ENCODE results near the gene TAX1BP3.
"Not testable (repeated sequence)": the region's sequence is repeated elsewhere in the genome, so short reads cannot be mapped to it uniquely, and the experiment has no call there.

TAX1BP3 gene

DNA sequence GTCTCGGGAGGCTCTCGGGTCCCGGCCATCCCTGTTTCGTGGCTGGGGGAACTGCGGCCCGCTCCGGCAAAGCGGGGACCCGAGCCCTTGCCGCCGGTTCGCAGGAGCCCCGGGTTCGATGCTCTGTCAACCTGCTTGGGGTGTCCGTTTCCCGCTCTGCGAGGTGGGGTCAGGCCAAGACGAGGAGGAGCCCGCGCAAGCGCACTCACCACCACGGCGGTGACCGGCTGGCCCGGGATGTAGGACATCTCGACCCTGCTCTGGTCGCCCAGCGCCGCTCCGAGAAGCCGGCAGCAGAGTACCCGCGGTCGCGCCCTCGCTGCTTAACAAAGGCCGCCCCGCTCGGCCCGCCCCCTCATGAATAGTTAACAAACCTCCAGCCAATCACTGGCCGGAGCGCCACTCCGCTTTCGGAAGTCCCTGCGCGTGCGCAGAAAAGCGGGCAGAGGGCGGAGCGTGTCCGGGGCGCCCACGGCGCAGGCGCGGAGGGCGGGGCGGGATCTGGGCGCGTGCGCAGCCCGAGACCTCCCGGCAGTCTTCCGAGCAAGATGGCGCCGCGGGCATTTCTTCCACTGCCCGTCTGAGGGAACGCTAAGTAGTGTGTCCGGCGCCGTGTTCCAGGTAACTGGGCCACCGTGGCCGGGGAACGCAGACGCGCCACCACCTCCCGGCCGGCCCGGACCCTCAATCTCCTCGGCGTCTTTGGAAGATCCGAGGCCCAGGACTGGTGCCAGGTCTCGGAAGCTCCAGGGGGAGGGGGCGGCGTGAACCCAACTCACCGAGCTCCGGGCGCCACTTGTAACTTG lies at the start of gene TAX1BP3, which contains the start of gene EMC6:
Gene TAX1BP3 (minus strand): TSS at position 300 of the 806 bp plus-strand sequence. CDS start 52 bp downstream, at position 248.
Gene EMC6 (plus strand): TSS at position 534 of the 806 bp plus-strand sequence. CDS start 335 bp downstream, outside the sequence.
- Mint-ChIP-seq H3K4me3 (peak within 1 kb of the TSS; percentile 96), H3K27me3 (no peaks in the 10 kb centered on the region), H3K4me1 (ENCODE audit: low read depth) (peaks cover 24% of the 10 kb centered on the region), H3K36me3 (peaks cover 2% of the 10 kb centered on the region), H3K9me3 (ENCODE audit: low read depth) (no peaks in the 10 kb centered on the region), H3K27ac (peak within 1 kb of the TSS; percentile 93)

DNA sequence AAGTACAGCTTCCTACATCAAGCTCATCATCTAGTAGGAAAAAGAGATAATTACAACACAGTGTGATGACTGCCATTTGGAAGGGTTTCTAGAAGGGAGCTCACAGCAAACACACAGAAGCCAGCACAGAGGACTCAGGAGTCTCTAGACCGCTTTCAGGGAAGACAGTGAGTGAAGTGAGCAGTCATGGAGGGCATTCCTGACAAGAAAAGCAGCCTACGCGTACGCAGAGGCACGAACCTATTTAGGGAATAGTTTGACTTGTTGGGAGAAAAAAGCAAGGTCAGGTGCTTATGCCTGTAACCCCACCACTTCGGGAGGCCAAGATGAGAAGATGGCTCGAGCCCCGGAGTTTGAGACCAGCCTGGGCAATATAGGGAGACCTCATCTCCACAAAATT lies 46.9 kb upstream of the TAX1BP3 start:
- Mint-ChIP-seq H3K9me3 (ENCODE audit: low read depth) (no peaks in the 10 kb centered on the region), H3K4me1 (ENCODE audit: low read depth) (peaks cover 48% of the 10 kb centered on the region), H3K27me3 (no peaks in the 10 kb centered on the region), H3K36me3 (peaks cover 25% of the 10 kb centered on the region), H3K27ac (no peak overlapping the region), H3K4me3 (no peak overlapping the region)

- H3K27ac Mint-ChIP-seq = peak overlapping the region; percentile 76
- no peaks in the 10 kb centered on the region for H3K9me3 Mint-ChIP-seq (ENCODE audit: low read depth)
- H3K36me3 Mint-ChIP-seq = peaks cover 20% of the 10 kb centered on the region
- H3K4me3 Mint-ChIP-seq = peak overlapping the region; percentile 32
- H3K4me1 Mint-ChIP-seq (ENCODE audit: low read depth) = peaks cover 46% of the 10 kb centered on the region
- no peaks in the 10 kb centered on the region for H3K27me3 Mint-ChIP-seq
Observed at GRCh38 chr17:3712811-3713463, 44.6 kb upstream of the TAX1BP3 start.

DNA sequence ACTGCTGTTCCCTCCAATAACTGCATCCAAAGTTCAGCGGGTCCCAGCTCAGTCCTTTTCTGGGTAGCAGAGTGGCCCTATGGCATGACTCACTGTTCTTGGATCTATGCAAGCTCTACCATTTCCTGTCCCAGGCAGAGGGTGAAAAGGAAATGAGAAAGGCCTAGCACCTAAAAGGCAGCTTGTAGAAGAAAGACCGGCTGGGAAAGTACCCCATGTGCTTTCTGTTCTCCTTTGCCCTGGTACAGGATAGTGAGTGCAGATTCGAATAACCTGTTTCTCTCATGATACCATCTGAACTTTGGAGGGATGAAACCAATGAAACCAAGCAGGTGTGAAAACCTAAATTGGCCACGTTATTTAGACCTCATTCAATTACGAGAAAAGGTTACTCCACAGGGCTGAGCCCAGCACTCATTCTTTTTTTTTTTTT lies 42.6 kb upstream of the TAX1BP3 start:
- Mint-ChIP-seq H3K9me3 (ENCODE audit: low read depth) (no peaks in the 10 kb centered on the region), H3K36me3 (peaks cover 14% of the 10 kb centered on the region), H3K27ac (peak overlapping the region; percentile 76), H3K27me3 (no peaks in the 10 kb centered on the region), H3K4me3 (peak overlapping the region; percentile 60), H3K4me1 (ENCODE audit: low read depth) (peaks cover 45% of the 10 kb centered on the region)

GRCh38 chr17:3708366-3708765 lies 40.0 kb upstream of the TAX1BP3 start:
- Mint-ChIP-seq H3K27me3 (no peaks in the 10 kb centered on the region), H3K4me3 (no peak overlapping the region), H3K9me3 (ENCODE audit: low read depth) (no peaks in the 10 kb centered on the region), H3K27ac (peak overlapping the region; percentile 41), H3K36me3 (peaks cover 8% of the 10 kb centered on the region), H3K4me1 (ENCODE audit: low read depth) (peaks cover 40% of the 10 kb centered on the region)

DNA sequence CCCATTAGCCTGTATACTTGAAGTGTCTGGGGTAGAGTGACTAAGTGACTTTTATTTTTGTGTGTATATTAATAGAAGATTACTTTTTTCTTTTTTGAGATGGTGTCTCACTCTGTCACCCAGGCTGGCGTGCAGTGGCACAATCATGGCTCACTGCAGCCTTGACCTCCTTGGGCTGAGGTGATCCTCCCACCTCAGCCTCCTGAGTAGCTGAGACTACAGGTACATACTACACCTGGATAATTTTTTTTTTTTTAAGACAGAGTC lies 37.3 kb upstream of the TAX1BP3 start:
- not testable (repeated sequence) for H3K9me3 Mint-ChIP-seq (ENCODE audit: low read depth); H3K27me3 Mint-ChIP-seq; H3K36me3 Mint-ChIP-seq; H3K4me3 Mint-ChIP-seq; H3K27ac Mint-ChIP-seq
- H3K4me1 Mint-ChIP-seq (ENCODE audit: low read depth) = peaks cover 17% of the 10 kb centered on the region

DNA sequence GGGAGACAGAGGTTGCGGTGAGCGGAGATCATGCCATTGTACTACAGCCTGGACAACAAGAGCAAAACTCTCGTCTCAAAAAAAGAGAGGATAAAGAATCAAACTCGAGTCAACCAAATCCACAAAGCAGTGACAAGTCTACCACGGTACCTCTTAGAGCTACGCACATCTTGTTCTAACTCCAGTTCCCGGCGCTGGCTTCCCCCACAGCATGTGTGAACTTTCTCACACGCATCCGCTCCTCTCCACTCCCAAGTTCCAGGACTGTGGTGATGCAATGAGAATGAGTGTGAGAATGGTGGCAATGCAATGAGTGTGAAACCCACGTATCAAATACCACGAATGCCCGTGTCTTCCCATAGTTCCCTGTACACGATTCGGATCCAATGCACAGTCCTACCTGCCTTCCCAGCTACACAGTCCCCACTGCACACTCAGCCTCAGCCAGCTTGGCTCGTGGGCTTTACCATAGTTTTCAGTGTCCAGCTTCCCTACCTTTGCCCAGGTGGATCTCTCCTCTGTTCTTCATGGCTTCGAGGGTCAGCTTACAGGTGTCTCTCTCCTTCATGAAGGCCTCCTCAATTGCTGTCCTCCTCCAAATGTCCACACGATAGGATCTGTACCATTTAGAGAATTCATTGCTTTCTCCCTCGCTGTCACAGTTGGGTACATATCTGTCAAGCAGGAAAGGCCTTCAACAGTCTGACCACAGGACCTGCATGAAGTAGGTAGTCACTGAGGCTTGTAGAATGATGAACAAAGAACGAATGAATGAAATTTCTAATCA lies 36.7 kb upstream of the TAX1BP3 start:
- H3K4me1 Mint-ChIP-seq (ENCODE audit: low read depth) = peaks cover 14% of the 10 kb centered on the region
- no peaks in the 10 kb centered on the region for H3K27me3 Mint-ChIP-seq
- H3K36me3 Mint-ChIP-seq = peaks cover 2% of the 10 kb centered on the region
- no peak overlapping the region for H3K27ac Mint-ChIP-seq
- no peaks in the 10 kb centered on the region for H3K9me3 Mint-ChIP-seq (ENCODE audit: low read depth)
- H3K4me3 Mint-ChIP-seq = no peak overlapping the region

DNA sequence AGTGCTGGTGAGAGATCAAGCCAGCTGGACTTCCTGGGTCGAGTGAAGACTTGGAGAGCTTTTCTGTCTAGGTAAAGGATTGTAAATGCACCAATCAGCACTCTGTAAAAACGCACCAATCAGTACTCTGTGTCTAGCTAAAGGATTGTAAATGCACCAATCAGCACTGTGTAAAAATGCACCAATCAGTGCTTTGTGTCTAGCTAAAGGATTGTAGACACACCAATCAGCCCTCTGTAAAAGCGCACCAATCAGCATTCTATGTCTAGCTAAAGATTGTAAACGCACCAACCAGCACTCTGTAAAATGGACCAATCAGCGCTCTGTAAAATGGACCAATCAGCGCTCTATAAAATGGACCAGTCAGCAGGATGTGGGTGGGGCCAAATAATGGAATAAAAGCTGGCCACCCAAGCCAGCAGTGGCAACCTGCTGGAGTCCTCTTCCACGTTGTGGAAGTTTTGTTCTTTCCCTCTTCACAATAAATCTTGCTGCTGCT lies 33.7 kb upstream of the TAX1BP3 start:
- H3K4me3 Mint-ChIP-seq; H3K36me3 Mint-ChIP-seq; H3K4me1 Mint-ChIP-seq (ENCODE audit: low read depth); H3K9me3 Mint-ChIP-seq (ENCODE audit: low read depth); H3K27me3 Mint-ChIP-seq; H3K27ac Mint-ChIP-seq: not testable (repeated sequence)

DNA sequence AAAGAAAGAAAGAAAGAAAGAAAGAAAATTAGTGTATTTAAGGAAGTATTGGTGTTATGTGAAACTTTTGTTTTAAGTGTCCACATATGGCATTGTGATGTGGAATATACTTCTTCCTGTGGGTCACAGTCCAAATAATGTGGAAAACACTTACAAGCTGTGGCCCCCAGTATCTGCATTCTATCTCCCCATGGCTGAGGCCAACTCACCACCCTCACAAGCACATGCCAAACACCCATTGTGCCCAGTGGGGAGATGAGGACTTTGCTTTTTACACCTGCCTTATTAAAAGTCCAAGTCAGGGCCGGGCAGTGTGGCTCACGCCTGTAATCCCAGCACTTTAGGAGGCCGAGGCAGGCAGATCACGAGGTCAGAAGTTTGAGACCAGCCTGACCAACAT lies 31.6 kb upstream of the TAX1BP3 start:
- Mint-ChIP-seq H3K9me3 (ENCODE audit: low read depth) (no peaks in the 10 kb centered on the region), H3K27me3 (no peaks in the 10 kb centered on the region), H3K36me3 (peaks cover 2% of the 10 kb centered on the region), H3K27ac (no peak overlapping the region), H3K4me3 (no peak overlapping the region), H3K4me1 (ENCODE audit: low read depth) (peaks cover 4% of the 10 kb centered on the region)

GRCh38 chr17:3698139-3698538 lies 29.8 kb upstream of the TAX1BP3 start:
- H3K27ac Mint-ChIP-seq = no peak overlapping the region
- H3K36me3 Mint-ChIP-seq = peaks cover 2% of the 10 kb centered on the region
- H3K4me1 Mint-ChIP-seq (ENCODE audit: low read depth) = peaks cover 15% of the 10 kb centered on the region
- peak overlapping the region; percentile 60 for H3K4me3 Mint-ChIP-seq
- no peaks in the 10 kb centered on the region for H3K27me3 Mint-ChIP-seq
- no peaks in the 10 kb centered on the region for H3K9me3 Mint-ChIP-seq (ENCODE audit: low read depth)

- H3K27me3 Mint-ChIP-seq = no peaks in the 10 kb centered on the region
- H3K4me3 Mint-ChIP-seq = no peak overlapping the region
- no peaks in the 10 kb centered on the region for H3K36me3 Mint-ChIP-seq
- H3K4me1 Mint-ChIP-seq (ENCODE audit: low read depth) = peaks cover 19% of the 10 kb centered on the region
- H3K27ac Mint-ChIP-seq = no peak overlapping the region
- H3K9me3 Mint-ChIP-seq (ENCODE audit: low read depth) = no peaks in the 10 kb centered on the region
Observed at GRCh38 chr17:3697103-3697476, 28.7 kb upstream of the TAX1BP3 start.

- Mint-ChIP-seq H3K4me3 (peak within 1 kb of the TSS; percentile 89), H3K4me1 (ENCODE audit: low read depth) (peaks cover 19% of the 10 kb centered on the region), H3K27ac (peak within 1 kb of the TSS; percentile 61), H3K9me3 (ENCODE audit: low read depth) (no peaks in the 10 kb centered on the region), H3K27me3 (no peaks in the 10 kb centered on the region), H3K36me3 (no peaks in the 10 kb centered on the region)
Observed at GRCh38 chr17:3695723-3696411, 27.5 kb upstream of the TAX1BP3 start, which contains the start of gene P2RX5. Gene P2RX5 (minus strand): TSS chr17:3696155. CDS start chr17:3696005, 150 bp downstream.

DNA sequence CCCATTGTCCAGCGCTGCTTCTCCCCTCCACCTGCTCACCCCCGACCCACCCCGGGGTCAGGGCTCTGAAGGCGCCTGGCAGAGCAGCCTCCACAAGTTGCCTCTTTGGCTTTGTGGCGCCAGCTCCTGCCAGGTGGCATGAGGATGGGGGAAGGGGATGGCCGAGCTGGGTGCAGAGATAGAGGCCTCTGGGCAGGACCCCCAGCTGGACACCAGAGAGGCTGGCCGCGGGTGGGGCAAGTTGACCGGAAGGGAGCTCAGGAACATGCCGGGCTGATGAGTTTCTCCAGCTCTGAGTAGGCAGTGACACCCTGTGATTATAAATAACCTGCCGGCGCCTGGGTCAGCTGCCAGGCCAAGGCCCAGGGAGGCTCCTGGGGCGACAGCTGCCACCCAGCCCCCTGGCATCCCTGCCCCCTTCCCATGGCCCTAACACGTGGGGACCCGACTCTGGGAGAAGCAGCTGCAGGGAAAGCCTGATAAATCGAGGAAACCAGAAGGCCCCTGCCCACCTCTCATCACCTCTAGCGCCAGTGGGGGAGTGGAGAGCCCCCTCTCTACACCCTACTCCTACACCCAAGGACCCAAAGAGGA lies 26.8 kb upstream of the TAX1BP3 start:
- no peaks in the 10 kb centered on the region for H3K9me3 Mint-ChIP-seq (ENCODE audit: low read depth)
- no peaks in the 10 kb centered on the region for H3K36me3 Mint-ChIP-seq
- H3K27me3 Mint-ChIP-seq = no peaks in the 10 kb centered on the region
- H3K4me1 Mint-ChIP-seq (ENCODE audit: low read depth) = peaks cover 19% of the 10 kb centered on the region
- peak overlapping the region; percentile 50 for H3K27ac Mint-ChIP-seq
- H3K4me3 Mint-ChIP-seq = peak overlapping the region; percentile 89

GRCh38 chr17:3693829-3694231 lies 25.5 kb upstream of the TAX1BP3 start:
- Mint-ChIP-seq H3K36me3 (peaks cover 3% of the 10 kb centered on the region), H3K27ac (peak overlapping the region; percentile 22), H3K4me1 (ENCODE audit: low read depth) (peaks cover 19% of the 10 kb centered on the region), H3K4me3 (peak overlapping the region; percentile 89), H3K27me3 (no peaks in the 10 kb centered on the region), H3K9me3 (ENCODE audit: low read depth) (no peaks in the 10 kb centered on the region)

Measured in activated naive CD8-positive, alpha-beta T cell (primary cell).